ENCODE data around the gene SMYD3. TPM values are rescaled to one million over a fixed set of nuclear protein-coding genes. Genes with fewer than 3 reads are reported as not detected.

Gene SMYD3
- total RNA-seq, 1 donor from 2014 or later = 23.5 TPM

DNA sequence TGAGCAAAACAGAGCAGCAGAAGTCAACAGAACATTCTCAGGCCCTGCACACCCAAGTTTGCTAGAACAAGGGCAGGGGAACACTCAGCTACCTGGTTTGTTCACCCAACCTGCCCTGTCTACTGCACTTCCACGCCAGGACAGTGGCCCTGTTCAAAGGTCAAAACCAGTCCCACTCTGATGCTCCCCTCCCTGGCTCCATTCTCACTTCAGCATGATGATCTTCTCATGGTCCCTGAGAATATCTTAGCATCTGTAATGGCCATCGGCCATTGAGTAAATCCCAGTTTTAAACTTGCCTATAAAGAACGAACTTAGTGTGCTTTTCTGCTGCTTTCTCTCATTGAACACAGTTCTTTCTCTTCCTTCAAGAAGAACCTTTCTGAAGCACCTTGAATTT is 293.6 kb downstream of the SMYD3 start:
- DNase-seq = no peak

DNA sequence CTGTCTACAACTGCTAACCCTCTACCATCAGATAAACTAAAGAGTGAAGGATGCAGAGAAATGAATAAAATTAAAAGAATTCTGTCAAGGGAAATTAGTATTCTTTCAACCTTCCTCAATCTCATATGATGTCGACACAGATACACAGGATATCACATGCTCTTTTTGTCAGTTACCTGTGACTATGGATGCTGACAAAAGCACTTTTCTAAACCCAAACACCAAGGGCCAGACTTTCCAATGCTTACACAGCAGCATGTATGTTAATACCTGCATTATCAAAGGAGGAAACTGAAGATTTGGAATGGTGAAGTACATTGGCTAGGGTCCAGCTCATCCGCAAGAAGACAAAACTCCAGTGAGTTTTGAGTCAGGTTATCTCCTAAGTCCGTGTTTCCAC is 294.0 kb downstream of the SMYD3 start:
- no peak for DNase-seq

DNA sequence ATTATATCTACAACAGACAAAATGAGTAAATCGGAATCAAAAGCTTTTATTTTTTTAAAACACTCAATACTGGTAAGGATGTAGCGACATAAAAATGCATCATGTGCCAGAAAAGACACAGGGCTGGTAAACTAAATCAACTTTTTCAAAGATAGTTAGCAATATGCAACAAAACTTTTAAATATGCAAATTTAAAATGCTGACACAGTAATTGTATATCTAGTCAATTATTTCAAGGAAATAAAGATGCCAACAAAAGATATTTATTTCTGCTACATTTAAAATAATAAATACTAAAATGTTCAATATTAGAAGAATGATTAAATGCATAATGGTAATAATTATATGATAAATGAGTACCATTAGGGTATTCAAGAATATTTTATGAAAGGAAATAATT is 295.1 kb downstream of the SMYD3 start:
- DNase-seq = no peak

DNA sequence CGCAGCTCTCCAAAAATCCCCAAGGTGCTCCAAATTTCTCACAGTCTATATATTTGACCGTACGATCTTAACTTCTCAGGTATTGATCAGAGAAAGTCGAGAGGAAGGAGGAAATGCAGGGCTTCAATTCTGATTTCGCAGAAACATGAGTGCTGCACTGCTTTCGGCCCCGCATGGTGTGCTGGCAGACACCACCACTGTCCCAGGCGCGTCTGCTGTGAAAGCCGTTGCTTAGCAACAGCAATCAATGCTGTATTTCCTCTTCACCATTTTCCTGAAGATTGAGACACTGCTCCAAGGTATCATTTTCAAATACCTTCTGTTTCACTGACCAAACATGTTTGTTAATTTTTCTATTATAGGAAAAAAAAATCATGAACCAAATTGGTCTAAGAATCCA is 296.3 kb downstream of the SMYD3 start:
- DNase-seq = peak; percentile 15

DNA sequence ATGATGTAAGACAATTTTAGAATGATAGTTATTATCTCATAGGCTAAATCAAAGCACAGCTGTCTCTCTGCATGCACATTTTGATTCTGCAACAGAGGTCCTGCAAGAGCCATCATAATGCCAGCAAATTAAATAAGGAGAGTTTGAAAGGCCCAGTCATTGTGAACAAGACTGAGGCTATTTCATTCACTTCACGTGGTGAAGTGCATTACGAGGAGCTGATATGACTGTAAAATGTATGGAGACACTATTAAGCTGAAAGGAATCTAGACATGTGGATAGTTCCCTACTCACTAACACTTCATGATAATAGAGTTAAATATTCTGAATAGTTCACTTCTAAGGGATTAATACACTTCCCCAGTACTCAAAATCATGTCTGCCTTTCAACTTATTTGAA is 299.0 kb downstream of the SMYD3 start:
- DNase-seq = no peak

DNA sequence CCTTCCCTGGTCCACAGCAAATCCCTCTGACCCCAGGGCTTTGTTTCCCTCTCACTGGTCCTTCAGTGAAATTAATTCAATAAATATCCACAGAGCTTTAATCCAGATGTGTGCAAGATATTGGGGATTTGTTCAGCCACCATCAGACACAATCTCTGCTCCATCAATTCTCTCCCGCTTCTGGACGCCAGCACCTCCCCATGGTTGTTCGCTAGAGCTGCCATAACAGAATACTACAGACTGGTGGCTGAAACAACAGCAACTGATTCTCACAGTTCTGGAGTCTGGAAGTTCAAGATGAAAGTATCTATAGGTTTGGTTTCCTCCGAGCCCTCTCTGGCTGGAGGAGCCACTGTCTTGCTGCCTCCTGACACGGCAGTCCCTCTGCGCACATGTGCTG is 303.9 kb downstream of the SMYD3 start:
- DNase-seq = no peak

DNA sequence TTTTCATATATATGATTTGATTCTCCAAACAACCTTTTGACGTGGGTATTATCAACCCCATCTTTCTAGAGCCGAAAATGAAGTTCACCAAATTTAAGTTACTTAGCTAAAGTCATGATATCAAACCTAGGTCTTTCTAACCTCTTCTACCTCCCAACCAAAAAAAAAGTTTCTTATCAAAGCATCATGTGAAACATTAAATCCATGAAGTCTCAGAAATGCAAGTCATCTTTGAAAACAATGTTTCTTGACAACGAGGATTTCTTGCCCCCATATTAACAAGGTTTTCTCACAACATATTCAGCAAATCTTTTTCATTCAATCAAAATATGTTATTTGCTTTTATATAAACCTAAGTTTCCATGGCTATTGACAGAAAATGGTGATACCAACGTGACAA is 306.3 kb downstream of the SMYD3 start:
- DNase-seq = no peak

DNA sequence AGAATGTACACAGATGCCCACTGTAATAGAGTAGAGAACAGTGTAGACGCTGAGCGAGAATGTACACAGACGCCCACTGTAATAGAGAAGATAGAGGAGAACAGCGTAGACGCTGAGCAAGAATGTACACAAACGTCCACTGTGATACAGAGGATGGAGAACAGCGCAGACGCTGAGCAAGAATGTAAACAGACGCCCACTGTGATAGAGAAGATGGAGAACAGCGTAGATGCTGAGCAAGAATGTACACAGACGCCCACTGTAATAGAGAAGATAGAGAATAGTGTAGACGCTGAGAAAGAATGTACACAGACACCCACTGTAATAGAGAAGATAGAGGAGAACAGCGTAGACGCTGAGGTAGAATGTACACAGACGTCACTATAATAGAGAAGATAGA is 306.9 kb downstream of the SMYD3 start:
- no peak for DNase-seq

DNA sequence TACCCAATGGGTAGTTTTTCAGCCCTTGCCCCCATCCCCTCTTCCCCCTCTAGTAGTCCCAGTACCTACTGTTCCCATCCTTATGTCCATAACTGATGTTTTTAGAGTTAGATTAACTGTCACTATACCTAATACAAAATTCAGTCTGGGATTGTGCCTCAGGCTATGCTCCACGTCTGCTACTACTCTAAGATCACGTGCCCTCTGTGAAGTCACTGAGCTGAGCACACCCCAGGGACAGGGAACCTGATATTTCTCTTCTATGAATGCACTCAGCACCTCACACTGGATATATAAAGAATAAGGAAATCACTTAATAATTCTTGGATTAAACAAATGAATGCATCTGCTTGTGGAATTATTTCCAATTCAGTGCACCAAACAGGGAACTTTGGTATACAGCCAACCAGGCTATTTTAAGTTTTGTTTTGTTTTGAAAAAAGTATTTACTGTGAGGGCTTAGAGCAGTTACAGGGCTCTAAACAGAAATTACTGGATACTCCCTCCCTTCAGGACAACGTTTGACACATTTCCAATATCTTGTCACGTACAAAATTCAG is 307.9 kb downstream of the SMYD3 start:
- DNase-seq = peak; percentile 41

DNA sequence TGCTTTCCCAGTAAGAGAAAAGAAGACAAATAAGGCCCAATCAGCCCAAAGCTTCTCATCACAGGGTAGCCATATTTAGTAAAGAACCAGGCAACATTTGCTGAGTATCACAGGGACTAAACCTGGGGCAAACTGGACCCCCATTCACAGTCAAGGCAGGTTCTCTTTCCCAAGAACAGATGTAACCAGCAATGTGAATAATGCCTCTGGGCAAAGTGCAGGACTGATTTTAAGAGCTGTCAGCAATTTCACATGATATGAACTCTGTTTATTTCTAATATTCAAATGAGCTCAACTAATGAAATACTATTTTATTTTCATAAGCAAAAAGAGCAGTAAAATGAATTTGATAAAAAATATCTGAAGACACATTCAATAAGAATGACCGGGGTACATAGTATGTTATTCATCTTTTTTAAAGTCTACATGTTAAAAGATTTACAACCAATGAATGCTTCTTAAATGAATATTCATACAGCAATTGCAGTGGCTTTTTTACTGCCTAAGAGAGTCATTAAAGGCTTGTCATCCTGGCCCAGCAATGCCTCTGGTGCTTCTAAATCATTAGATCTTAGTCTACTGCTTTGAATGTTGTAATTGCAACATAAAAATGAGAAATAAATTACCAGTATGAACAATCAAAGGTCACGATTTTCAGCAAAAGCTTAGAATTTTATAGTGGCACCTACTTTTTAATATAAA is 308.8 kb downstream of the SMYD3 start:
- DNase-seq = no peak

DNA sequence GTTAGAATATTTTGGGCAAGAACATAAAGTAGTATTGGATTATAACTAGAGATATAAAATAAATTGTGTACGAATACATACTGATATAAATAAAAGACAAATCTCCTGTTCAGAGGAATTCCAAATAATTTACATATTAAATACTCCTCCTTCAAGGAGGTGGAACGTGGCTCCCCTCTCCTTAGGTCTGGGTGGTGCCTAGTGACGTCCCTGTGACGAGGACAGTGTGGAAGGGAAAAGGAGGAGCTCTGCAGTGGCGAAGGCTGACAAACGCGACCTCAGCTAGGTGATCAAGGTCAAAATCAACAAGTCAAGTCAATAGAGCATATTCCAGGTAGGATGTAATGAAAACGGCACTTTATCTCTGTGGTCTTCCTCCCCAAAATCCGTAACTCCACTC is 310.0 kb downstream of the SMYD3 start:
- no peak for DNase-seq

DNA sequence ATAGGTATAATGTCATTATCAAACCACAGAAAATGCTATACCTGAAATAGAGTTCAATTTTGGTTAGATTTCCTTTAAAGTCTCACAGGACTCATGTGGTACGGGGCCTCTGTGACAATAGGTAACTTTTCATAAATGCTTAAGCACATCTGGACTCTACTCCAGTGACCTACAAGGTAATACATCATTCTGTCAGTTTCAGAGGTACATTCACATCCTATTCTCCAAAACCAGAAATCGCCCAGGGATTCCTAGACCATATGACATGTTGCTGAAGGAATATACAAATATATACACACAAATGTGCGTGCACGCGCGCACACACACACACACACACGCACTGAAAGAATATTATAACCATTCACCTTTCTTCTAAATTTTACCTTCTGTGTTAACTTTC is 311.8 kb downstream of the SMYD3 start:
- DNase-seq = no peak

DNA sequence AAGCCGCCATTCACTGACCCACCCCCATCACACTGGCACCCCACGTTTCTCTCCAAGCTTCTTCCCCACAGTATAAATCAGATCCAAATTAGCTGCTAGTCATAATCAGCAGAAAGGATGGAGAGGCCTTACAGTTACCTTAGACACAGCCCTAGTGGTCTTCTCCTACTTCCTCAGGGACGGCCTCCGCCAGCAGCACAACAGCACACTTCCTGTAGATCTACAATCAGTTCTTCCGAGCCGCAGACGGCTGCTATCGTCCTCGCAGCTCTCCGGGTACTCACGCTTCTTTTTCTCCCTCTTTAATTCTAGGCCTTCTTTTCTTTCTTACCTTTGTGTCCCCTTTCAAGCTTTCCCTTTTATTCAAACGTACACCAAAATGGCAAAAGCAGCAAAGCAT is 313.5 kb downstream of the SMYD3 start:
- DNase-seq = no peak

DNA sequence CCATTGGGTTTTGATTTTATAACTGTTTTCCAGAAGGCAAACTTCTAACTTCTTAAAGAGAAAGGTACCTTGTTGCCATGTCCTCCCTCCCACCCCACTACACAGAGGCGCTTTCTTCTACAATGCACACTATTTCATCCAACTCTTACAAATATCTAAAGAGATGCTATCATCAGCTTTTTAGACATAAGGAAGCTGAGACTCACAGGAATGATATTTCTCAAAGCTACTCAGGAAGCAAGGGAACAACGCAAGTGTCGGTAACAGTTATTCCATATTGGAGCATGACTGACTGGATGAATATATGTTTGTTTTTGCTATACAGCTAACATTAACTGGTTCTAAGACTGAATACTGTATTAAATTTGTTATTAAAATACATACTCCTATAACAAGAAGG is 318.0 kb downstream of the SMYD3 start:
- no peak for DNase-seq

DNA sequence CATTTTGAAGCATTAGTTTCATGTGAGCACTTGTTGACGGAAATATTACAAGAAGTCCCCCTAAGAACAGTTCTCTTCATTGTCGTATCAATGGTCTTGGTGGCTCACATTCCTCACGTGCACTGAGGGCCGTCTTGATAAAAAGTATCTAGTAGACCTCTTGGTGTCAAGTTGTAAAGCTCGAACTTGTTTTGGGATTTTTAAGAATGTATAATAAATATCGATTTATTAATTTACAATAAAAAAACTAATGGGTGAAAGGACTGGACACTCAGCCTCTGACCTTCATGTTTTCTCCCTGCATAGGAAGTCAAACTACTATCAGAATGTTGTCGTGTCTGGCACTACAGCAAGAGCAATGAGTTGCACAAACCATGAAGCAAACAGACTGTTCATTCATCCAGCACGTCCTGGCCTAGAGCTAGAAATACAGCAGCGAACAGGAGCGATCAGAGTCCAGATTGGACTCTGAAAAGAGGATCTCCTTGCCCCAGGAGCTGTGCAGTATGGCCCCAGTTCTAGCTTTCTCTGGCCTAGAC is 319.2 kb downstream of the SMYD3 start:
- no peak for DNase-seq

DNA sequence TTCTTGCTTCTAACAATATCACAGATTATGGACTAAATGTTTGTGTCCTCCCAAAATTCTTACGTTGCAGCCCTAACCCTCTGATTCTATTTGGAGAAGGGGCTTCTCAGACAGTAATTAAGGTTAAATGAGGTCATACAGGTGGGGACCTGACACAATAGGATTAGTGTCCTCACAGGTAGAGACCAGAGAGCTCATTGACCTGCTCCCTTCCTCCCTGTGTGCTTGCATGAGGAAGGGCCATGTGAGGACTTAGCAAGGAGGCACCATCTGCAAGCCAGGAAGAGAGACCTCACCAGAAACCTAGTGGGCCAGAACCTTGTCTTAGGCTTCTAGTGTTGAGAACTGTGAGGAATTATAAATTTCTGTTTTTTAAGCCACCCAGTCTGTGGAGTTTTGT is 322.6 kb downstream of the SMYD3 start:
- DNase-seq = no peak

DNA sequence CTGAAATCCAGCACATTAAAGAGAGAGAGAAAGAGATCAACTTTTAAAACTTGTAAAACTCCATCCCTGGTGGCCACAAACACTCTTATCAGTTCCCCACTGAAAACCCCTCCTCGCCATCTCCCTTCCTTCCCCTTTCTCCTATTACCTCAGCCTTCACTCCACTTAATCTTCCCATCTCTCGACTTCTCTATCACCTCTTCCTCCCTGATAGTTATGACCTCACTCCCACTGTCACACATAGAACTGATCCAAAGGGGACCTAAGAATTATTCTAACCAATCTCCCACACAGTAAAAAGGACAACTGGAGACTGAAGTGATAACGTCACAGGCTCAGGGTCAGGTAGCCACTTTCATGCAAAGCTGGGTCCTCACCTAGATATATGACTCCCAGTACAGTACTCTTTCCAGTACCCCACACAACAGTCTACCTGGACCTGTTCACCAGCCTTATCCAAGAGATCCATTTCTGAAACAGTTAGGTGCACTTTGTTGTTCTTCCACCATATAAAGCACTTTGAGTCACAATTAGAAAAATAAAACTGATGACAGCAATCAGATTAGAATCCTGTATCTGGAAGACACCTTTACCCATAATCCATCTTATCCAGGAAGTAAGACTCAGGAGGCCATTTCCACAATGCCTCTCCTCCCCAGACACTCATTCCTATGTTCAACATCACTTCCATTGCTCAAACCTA is 324.8 kb downstream of the SMYD3 start:
- no peak for DNase-seq

DNA sequence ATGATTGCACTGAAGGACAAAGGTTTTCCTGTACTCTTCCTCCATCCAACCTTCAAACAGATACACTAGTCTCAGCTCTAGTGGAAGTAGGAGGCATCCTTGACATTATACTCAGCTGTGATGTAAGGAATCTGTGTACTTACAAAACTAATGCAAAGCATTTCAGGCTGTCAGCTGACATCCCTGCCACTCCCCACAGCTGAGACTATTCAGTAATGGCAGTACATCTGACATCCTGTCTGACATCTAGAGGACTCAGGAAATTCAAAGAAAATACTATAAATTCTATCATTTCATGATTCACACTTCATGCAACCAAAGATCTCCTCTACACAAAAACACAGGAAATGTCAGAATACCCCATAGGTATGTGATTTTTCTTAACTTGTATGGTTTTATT is 325.8 kb downstream of the SMYD3 start:
- no peak for DNase-seq

DNA sequence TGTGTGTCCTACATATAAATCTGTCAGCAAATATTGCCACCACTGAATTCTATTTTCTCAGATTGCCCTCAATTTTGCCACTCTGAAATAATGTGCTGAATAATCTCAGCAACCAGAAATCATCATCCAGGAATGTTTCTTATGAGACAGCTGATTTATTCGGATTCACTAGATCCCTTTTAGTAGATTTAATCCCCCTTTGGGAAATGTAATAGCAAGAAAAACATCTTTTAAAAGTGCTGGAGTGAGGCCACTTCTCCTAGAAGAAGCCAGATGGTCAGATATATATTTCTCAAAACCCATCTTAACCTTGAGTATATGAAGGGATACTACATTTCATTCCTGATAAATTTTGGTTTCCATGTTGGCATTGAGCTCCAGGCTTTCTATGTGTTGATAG is 327.7 kb downstream of the SMYD3 start:
- no peak for DNase-seq

DNA sequence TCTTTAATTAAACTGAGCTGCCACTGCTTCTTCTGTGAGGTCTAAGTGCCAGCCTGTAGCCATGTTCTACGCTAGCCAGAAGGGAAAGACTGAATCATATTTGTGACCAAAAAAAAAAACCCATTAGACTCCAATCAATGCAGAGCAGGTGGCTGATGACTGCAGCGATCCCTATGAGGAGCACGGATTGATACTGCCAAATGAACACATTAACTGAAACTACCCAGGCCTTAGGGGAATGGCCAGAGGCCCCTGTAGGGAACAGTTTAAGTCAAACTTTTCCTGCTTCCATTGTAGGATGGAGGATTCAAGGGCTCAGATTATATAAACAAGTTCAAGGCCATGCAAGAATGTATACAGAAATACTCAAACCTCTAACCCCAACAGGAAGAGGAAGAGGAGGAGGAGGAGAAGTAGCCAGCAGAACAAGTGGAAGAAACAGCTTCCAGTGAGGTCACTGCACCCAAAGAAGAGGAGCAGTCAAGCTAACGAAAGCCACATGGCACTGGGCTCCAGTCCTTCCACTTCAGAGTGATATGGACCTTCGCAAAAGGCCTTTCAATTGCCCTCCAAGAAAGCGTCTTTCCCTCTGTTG is 328.3 kb downstream of the SMYD3 start:
- no peak for DNase-seq

DNA sequence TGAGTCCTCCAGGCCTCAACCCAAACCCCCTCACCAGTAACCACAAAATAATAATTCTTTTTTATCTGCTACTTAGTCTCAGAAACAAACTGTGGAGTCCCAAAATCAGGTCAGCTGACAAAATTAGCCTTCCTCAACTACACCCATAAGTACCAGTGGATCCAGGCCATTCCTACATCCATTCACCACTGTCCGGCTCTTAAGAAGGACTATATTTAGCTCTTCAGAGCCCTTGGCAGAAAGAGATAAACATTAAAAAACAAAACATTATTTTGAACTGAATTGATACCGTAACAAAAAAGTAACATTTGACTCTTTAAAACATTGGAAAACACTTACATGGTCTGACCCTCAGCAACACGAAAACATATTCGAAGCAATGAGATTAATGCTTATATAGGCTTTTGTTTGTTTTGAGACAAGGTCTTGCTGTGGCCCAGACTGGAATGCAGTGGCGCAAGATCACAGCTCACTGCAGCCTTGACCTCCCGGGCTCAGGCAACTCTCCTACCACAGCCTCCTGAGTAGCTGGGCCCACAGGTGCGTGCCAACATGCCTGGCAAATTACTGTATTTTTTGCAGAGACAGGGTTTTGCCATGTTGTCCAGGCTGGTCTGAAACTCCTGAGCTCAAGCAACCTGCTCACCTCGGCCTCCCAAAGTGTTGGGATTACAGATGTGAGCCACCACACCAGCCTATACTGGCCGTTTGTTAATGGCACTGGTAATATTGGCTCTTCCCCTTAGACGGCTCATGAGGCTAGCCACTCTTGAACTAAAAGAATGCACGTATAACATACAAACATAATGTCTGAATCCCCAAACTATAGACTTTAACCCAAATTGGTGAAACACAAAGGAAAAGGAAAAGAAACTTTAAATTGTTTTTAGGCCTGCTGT is 330.7 kb downstream of the SMYD3 start:
- no peak for DNase-seq

DNA sequence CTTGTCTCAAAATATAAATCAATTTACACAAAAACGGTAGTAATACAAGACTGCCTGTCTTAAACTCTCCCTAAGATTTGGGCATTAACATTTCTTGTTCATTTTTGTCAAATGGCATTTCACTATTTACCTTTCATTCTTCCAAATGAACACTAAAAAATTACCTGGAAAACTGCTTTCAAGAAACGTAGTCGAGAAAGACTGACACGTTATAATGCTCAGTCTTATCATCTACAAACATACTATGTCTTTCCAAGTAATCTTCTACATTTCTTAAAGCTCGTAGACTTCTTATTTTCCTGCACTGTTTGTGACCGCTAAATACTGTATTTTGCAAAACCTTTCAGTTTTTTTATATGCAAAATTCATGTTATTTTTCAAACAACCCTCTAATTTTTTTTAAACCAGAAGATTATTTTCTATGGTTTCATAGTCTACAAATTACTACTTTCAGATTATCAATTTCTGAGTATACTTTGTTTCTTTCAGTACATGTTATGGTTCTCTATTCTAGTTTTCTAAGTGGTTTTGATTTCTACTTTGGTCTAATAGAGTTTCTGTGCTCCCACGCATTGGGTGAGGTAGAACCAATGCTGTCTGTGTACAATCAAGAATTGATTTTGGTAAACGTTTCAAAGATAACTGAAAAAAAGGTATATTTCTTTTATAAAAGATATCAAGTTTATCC is 336.4 kb downstream of the SMYD3 start:
- DNase-seq = no peak

All from tongue (tissue), 2 donors.